ENCODE measurements around the gene HCLS1.
"Not testable (repeated sequence)": the region's sequence is repeated elsewhere in the genome, so short reads cannot be mapped to it uniquely, and the experiment has no call there.

Gene HCLS1

GRCh38 chr3:121626495-121626894 is 34.2 kb downstream of the HCLS1 start:
- DNase-seq (ENCODE audit: low read depth), result no peak
- H3K4me3 ChIP-seq (ENCODE audit: low read depth, low read length), result no peak overlapping the region
- TF ChIP-seq, protein P1, sequence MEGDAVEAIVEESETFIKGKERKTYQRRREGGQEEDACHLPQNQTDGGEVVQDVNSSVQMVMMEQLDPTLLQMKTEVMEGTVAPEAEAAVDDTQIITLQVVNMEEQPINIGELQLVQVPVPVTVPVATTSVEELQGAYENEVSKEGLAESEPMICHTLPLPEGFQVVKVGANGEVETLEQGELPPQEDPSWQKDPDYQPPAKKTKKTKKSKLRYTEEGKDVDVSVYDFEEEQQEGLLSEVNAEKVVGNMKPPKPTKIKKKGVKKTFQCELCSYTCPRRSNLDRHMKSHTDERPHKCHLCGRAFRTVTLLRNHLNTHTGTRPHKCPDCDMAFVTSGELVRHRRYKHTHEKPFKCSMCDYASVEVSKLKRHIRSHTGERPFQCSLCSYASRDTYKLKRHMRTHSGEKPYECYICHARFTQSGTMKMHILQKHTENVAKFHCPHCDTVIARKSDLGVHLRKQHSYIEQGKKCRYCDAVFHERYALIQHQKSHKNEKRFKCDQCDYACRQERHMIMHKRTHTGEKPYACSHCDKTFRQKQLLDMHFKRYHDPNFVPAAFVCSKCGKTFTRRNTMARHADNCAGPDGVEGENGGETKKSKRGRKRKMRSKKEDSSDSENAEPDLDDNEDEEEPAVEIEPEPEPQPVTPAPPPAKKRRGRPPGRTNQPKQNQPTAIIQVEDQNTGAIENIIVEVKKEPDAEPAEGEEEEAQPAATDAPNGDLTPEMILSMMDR (conservative IDR thresholded peaks at IDR 0.05; ENCODE audit: low read depth, low read length), result no peak

GRCh38 chr3:121624147-121624899 is 36.4 kb downstream of the HCLS1 start:
- H3K4me3 ChIP-seq (ENCODE audit: low read depth, low read length), result no peak overlapping the region
- DNase-seq (ENCODE audit: low read depth), result no peak
- TF ChIP-seq, protein P1 (conservative IDR thresholded peaks at IDR 0.05; ENCODE audit: low read depth, low read length), result no peak

DNA sequence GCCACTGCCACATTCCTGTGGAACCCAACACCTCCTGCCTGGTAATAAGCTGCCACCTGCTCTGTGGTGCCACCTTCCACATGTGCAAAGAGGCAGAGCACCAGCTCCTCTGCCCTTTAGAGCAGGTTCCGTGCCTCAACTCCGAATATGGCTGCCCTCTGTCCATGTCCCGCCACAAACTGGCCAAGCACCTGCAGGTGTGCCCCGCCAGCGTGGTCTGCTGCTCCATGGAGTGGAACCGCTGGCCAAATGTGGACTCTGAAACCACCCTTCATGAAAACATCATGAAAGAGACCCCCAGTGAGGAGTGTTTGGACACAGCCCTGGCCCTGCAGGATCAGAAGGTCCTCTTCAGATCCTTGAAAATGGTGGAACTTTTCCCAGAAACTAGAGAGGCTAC is 39.2 kb downstream of the HCLS1 start:
- no peak overlapping the region for H3K4me3 ChIP-seq (ENCODE audit: low read depth, low read length)
- TF ChIP-seq, protein P1 (conservative IDR thresholded peaks at IDR 0.05; ENCODE audit: low read depth, low read length), result no peak
- DNase-seq (ENCODE audit: low read depth), result no peak

DNA sequence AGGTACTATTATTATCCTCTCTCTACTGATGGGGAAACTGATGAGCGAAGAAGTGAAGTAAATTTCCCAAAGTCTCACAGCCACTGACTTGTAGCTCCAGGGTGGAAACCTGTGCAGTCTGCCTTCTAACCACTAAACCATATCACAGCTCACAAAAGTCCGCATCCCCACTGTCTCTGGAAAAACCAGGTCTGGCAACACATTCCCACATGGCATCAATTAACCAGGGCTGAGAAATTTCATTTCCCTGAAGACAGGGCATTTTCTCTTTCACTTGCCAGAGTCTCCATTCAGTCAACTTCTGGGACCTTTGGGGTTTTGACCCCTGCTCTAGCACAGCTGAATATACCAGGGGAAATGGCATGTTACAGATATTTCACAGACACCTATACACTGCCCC is 41.0 kb downstream of the HCLS1 start:
- H3K4me3 ChIP-seq (ENCODE audit: low read depth, low read length), result no peak overlapping the region
- no peak for DNase-seq (ENCODE audit: low read depth)
- TF ChIP-seq, protein P1 (conservative IDR thresholded peaks at IDR 0.05; ENCODE audit: low read depth, low read length), result no peak

GRCh38 chr3:121606106-121606505 is 54.6 kb downstream of the HCLS1 start:
- DNase-seq (ENCODE audit: low read depth), result no peak
- H3K4me3 ChIP-seq (ENCODE audit: low read depth, low read length), result no peak overlapping the region
- TF ChIP-seq, protein P1 (conservative IDR thresholded peaks at IDR 0.05; ENCODE audit: low read depth, low read length), result no peak

DNA sequence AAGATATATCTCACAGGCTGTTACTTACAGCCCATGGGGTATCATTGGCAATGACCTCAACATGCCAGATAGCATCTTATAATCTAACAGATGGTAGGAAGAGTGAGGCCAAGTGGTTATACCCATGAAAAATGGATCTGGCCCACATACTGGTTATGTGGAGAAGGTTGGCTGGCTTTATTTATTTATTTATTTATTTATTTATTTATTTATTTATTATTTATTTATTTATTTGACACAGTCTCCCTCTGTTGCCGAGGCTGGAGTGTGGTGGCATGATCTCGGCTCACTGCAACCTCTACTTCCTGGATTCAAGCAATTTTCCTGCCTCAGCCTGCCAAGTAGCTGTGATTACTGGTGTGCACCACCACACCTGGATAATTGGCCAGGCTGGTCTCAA is 55.9 kb downstream of the HCLS1 start:
- TF ChIP-seq, protein P1 (conservative IDR thresholded peaks at IDR 0.05; ENCODE audit: low read depth, low read length), result no peak
- DNase-seq (ENCODE audit: low read depth), result no peak
- H3K4me3 ChIP-seq (ENCODE audit: low read depth, low read length), result no peak overlapping the region

GRCh38 chr3:121601212-121601812 is 59.4 kb downstream of the HCLS1 start:
- no peak overlapping the region for H3K4me3 ChIP-seq (ENCODE audit: low read depth, low read length)
- no peak for DNase-seq (ENCODE audit: low read depth)
- TF ChIP-seq, protein P1 (conservative IDR thresholded peaks at IDR 0.05; ENCODE audit: low read depth, low read length), result no peak

GRCh38 chr3:121599900-121600299 is 60.8 kb downstream of the HCLS1 start:
- DNase-seq (ENCODE audit: low read depth); H3K4me3 ChIP-seq (ENCODE audit: low read depth, low read length): not testable (repeated sequence)

All from choroid plexus epithelial cell (primary cell).